ENCODE measurements around the gene FKBP14.

GRCh38 chr7:29991937-29992336 is 34.6 kb downstream of the FKBP14 start:
- TF ChIP-seq, protein P1, sequence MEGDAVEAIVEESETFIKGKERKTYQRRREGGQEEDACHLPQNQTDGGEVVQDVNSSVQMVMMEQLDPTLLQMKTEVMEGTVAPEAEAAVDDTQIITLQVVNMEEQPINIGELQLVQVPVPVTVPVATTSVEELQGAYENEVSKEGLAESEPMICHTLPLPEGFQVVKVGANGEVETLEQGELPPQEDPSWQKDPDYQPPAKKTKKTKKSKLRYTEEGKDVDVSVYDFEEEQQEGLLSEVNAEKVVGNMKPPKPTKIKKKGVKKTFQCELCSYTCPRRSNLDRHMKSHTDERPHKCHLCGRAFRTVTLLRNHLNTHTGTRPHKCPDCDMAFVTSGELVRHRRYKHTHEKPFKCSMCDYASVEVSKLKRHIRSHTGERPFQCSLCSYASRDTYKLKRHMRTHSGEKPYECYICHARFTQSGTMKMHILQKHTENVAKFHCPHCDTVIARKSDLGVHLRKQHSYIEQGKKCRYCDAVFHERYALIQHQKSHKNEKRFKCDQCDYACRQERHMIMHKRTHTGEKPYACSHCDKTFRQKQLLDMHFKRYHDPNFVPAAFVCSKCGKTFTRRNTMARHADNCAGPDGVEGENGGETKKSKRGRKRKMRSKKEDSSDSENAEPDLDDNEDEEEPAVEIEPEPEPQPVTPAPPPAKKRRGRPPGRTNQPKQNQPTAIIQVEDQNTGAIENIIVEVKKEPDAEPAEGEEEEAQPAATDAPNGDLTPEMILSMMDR (IDR thresholded peaks at IDR 0.05; ENCODE audit: insufficient read depth, low read length): no peak
- TF ChIP-seq POLR2AphosphoS5 (IDR thresholded peaks at IDR 0.05; ENCODE audit: low read depth) (no peak), GABPA (IDR thresholded peaks at IDR 0.05; ENCODE audit: low read depth) (no peak), SPI1 (IDR thresholded peaks at IDR 0.05; ENCODE audit: borderline replicate concordance, low read depth) (no peak), REST (IDR thresholded peaks at IDR 0.05; ENCODE audit: insufficient replicate concordance, low read depth) (no peak)
